Hematopoietic multipotent progenitor cell treated with erythropoietin and hydrocortisone succinate and interleukin-3 and kit ligand, for 17 days (in vitro differentiated cells): ENCODE measurements around the gene TMPRSS9.
"Not testable (repeated sequence)": the region's sequence is repeated elsewhere in the genome, so short reads cannot be mapped to it uniquely, and the experiment has no call there.

Source experiments
- DNase-seq: peaks from one replicate; pipeline ENCODE4 v3.0.0-alpha.2; 2015; ENCODE audit warnings: low spot score

Gene TMPRSS9

DNA sequence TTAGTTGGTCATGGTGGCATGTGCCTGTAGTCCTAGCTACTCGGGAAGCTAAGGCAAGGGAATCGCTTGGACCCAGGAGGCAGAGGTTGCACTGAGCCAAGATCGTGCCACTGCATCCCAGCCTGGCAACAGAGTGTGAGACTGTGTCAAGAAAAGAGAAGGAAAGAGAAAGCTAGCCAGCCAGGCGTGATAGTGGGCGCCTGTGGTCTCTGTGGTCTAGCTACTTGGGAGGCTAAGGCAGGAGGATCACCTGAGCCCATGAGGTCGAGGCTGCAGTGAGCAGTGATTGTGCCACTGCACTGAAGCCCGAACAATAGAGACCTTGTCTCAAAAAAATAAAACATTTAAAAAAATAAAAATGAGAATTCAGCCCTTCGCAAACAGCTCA is 34.0 kb downstream of the TMPRSS9 start:
- DNase-seq, result no peak

DNA sequence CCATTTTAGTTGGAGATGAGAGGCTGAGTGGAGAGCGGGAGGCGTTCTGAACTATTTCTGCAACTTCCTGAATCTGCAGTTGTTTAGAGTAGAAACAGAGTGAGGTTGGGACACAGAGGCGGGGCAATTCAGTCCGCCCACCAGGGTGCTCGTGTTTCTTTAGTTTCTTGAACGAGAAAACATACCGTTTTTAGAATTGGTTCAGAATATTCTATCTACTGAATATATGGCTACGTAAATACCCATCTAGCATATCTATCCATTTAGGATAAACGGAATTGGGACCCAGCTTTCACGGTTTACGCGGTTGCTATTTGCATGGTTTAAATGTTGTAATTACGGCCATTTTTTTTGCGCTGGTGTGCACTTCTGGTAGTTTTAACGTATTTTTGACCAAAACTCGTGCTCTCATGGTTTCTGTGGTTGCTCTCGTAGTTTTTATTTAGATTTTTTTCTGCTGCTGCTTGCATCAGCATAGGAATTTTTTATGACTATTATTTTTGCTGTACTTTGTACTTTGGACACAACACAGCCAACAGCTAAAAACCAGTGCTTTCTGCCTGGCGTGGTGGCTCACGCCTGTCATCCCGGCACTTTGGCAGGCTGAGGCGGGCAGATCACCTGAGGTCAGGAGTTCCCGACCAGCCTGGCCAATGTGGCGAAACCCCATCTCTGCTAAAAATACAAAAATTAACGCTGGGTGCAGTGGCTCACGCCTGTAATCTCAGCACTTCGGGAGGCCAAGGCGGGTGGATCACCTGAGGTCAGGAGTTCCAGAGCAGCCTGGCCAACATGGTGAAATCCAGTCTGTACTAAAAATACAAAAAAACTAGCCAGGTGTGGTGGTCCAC is 34.6 kb downstream of the TMPRSS9 start:
- DNase-seq, result no peak

- DNase-seq, result not testable (repeated sequence)
Measured at GRCh38 chr19:2395293-2395829, 35.3 kb downstream of the TMPRSS9 start.

DNA sequence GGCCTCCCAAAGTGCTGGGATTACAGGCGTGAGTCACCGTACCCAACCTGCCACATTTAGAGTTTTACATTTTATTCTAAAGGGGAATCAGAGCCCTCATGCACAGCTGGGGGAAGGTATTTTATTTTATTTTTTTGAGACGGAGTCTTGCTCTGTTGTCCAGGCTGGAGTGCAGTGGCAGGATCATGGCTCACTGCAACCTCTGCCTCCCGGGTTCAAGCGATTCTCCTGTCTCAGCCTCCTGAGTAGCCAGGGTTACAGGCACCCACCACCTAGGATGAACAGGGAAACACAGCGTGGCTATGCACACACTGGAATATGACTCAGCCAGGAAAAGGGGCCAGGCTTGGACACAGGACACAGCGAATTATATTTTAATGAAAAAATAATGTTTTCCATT is 37.1 kb downstream of the TMPRSS9 start:
- DNase-seq, result not testable (repeated sequence)

DNA sequence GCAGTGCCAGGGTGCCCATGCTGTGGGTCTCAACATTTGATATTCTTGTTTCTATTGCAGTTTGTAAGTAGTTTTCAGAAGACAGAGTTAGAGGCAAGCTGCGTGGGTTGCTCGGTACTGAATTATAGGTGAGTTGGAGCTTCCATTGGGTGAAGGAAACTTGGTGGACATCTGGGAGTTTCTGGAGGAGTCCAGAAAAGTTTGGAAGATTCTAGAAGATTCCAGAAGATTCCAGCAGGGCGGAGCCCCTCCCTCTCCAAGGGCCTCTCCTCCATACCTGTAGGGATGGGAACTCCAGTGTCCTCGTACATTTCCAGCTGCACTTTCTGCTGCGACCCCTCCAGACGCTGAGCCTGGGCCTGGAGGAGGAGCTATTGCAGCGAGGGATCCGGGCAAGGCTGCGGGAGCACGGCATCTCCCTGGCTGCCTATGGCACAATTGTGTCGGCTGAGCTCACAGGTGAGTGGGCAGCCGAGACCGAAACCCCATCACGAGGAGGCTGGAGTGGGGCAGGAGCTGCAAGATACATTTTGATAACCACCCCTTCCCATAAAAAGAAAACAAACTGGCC is 38.8 kb downstream of the TMPRSS9 start:
- no peak for DNase-seq

GRCh38 chr19:2399582-2399981 is 39.5 kb downstream of the TMPRSS9 start:
- DNase-seq, result no peak

GRCh38 chr19:2408247-2408646 is 48.2 kb downstream of the TMPRSS9 start:
- no peak for DNase-seq

GRCh38 chr19:2409352-2409912 is 49.4 kb downstream of the TMPRSS9 start:
- DNase-seq, result no peak

DNA sequence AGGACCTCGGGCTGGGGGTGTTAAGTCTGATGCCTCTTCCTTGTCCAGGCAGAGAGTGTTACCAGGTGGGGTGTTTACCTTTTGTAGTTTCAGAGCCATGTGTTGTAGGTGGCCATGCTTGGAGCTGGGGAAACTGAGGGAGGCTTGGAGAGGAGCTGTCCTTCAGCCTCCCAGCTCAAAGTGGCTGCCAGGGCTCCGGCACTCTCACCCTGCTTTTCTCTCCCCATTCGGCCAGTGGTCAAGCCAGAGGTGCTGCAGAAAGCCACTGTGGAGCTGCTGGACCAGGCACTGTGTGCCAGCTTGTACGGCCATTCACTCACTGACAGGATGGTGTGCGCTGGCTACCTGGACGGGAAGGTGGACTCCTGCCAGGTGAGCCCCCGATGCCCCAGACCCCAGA is 50.0 kb downstream of the TMPRSS9 start:
- no peak for DNase-seq

DNA sequence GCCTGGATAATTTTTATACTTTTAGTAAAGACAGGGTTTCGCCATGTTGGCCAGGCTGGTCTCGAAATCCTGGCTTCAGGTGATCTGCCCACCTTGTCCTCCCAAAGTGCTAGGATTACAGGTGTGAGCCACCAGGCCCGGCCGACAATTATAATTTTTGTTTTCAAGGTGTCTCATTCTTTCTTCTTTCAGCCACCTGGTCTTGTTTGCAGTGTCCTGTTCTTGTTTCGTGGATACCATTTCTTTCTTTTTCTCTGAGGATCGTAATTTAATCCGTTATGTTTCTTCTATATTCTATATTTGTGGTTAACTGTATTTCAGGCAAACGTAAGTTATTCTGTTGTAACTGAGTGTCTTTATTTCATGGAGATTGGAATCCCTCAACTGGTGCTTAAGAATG is 51.6 kb downstream of the TMPRSS9 start:
- no peak for DNase-seq

- no peak for DNase-seq
Measured at GRCh38 chr19:2412449-2412848, 52.4 kb downstream of the TMPRSS9 start.

DNA sequence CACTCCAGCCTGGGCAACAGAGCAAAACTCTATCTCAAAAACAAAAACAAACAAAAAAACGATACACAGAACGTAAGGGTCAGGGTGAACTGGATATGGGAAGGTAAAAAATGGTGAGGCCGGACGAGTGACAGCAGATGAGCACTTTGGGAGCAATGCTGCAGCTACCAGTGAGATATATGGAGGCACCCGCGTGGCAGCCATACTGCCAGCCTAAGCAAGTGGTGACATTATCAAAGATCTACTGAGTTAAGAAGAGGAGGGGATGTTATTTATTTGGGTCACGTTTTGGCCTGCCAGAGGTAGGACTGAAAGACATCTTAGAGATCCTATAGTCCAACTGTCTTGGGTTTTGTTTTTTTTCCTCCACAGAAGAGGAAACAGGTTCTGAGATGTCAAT is 53.1 kb downstream of the TMPRSS9 start:
- no peak for DNase-seq

- no peak for DNase-seq
Measured at GRCh38 chr19:2413629-2414028, 53.6 kb downstream of the TMPRSS9 start.

DNA sequence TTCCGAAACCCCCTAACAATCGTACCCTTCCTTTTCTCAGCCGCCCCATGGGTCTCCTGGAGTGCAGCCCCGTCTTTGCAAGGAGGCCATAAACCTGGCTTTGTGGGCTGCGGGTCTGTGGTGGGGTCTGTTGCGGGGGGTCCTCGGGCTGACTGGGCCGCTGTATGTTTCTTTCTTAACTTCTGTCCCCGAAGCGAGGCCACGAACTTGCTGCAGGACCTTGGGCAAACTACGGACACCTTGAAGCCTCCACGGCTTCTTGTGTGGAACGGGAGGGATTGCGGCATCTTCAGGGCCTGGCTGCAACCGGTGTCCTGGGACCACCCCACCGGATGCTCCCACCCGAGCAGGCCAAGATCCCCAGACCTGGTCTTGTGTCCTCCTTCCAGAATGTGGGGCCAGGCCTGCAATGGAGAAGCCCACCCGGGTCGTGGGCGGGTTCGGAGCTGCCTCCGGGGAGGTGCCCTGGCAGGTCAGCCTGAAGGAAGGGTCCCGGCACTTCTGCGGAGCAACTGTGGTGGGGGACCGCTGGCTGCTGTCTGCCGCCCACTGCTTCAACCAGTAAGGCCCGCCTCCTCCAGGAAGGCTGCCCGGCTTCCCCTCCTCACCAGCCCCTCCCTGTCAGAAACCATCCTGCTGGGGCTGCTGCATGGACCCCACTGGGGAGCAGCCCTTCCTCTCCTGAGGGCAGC is 55.4 kb downstream of the TMPRSS9 start:
- DNase-seq, result no peak

- DNase-seq, result no peak
Measured at GRCh38 chr19:2415973-2416319, 55.9 kb downstream of the TMPRSS9 start.

GRCh38 chr19:2416321-2417097 is 56.4 kb downstream of the TMPRSS9 start:
- DNase-seq, result no peak

DNA sequence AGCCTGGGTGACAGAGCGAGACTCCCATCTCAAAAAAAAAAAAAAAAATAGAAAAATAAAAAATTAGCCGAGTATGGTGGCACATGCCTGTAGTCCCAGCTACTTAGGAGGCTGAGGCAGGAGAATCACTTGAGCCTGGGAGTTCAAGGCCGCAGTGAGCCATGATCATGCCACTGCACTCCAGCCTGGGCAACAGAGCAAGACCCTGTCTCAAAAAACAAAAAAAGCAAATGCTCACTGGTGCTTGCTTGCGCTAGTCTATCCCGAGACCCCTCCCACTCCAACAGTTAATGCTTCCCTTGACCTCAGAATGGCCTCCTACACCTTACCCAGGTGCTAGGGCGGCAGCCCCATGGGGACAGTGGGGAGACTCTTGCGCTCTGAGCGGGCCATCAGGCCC is 57.4 kb downstream of the TMPRSS9 start:
- DNase-seq, result not testable (repeated sequence)

GRCh38 chr19:2417881-2418406 is 57.9 kb downstream of the TMPRSS9 start:
- no peak for DNase-seq

GRCh38 chr19:2419754-2420153 is 59.7 kb downstream of the TMPRSS9 start:
- DNase-seq, result no peak

- DNase-seq, result no peak
Measured at GRCh38 chr19:2420490-2420889, 60.4 kb downstream of the TMPRSS9 start.

DNA sequence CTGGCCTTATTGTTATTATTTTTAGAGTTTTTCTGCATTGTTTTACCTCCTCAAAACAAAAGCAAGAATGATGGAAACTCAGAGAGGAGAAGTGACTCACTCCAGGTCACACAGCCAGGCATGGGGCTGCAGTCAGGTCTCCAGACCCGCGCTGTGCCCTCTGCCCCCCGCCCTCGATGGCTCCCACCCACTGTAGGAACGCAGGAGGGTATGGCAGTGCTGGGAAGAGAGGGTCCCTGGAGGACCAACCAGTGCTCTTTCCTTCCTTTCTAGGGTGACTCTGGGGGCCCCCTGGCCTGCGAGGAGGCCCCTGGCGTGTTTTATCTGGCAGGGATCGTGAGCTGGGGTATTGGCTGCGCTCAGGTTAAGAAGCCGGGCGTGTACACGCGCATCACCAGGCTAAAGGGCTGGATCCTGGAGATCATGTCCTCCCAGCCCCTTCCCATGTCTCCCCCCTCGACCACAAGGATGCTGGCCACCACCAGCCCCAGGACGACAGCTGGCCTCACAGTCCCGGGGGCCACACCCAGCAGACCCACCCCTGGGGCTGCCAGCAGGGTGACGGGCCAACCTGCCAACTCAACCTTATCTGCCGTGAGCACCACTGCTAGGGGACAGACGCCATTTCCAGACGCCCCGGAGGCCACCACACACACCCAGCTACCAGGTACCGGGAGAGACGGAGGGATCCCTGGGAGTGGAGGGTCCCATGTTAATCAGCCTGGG is 61.7 kb downstream of the TMPRSS9 start:
- DNase-seq, result peak; percentile 61
